ENCODE data around the gene CGNL1.

The CGNL1 gene

GRCh38 chr15:57545995-57546394 lies 169.7 kb downstream of the CGNL1 start:
- Histone ChIP-seq H3K9ac (ENCODE audit: low read depth, low read length) (no peak overlapping the region), H2AFZ (ENCODE audit: low read depth, low read length) (no peak overlapping the region), H4K20me1 (ENCODE audit: insufficient read depth, low read length) (0 out of 2 replicates have a peak, but pooled peaks cover 4% of the 10 kb centered on the region), H3K4me2 (ENCODE audit: insufficient read depth, low read length) (no peak overlapping the region), H3K79me2 (ENCODE audit: insufficient read depth, low read length) (no peaks in the 10 kb centered on the region), H3K27ac (ENCODE audit: low read length) (no peak overlapping the region), H3K4me1 (ENCODE audit: insufficient read depth, low read length) (no peaks in the 10 kb centered on the region), H3K27me3 (ENCODE audit: insufficient read depth, low read length, poor library complexity) (peaks cover 10% of the 10 kb centered on the region), H3K9me3 (ENCODE audit: insufficient read depth, low read length, severe bottlenecking) (no peaks in the 10 kb centered on the region), H3K36me3 (ENCODE audit: insufficient read depth, low read length) (no peaks in the 10 kb centered on the region), H3K4me3 (ENCODE audit: low read depth in 1 of 2, low read length in 2 of 2) (no peak overlapping the region)
- ATAC-seq (ENCODE audit: insufficient read depth, low read depth) (no peak), DNase-seq (no peak)
- no peak for TF ChIP-seq CTCF (IDR thresholded peaks at IDR 0.05; ENCODE audit: borderline replicate concordance, extremely low read depth, low read length, poor library complexity, severe bottlenecking)
- TF ChIP-seq EZH2 (IDR thresholded peaks at IDR 0.05; ENCODE audit: borderline replicate concordance, low read depth, low read length, severe bottlenecking), result no peak

- TF ChIP-seq CTCF (IDR thresholded peaks at IDR 0.05; ENCODE audit: borderline replicate concordance, extremely low read depth, low read length, poor library complexity, severe bottlenecking) (no peak), EZH2 (IDR thresholded peaks at IDR 0.05; ENCODE audit: borderline replicate concordance, low read depth, low read length, severe bottlenecking) (no peak)
- Histone ChIP-seq H3K27me3 (ENCODE audit: insufficient read depth, low read length, poor library complexity) (peaks cover 9% of the 10 kb centered on the region), H4K20me1 (ENCODE audit: insufficient read depth, low read length) (no peaks in the 10 kb centered on the region), H3K9ac (ENCODE audit: low read depth, low read length) (no peak overlapping the region), H3K27ac (ENCODE audit: low read length) (no peak overlapping the region), H2AFZ (ENCODE audit: low read depth, low read length) (no peak overlapping the region), H3K4me1 (ENCODE audit: insufficient read depth, low read length) (no peaks in the 10 kb centered on the region), H3K4me2 (ENCODE audit: insufficient read depth, low read length) (no peak overlapping the region), H3K4me3 (ENCODE audit: low read depth in 1 of 2, low read length in 2 of 2) (no peak overlapping the region), H3K79me2 (ENCODE audit: insufficient read depth, low read length) (no peaks in the 10 kb centered on the region), H3K36me3 (ENCODE audit: insufficient read depth, low read length) (no peaks in the 10 kb centered on the region), H3K9me3 (ENCODE audit: insufficient read depth, low read length, severe bottlenecking) (no peaks in the 10 kb centered on the region)
- ATAC-seq (ENCODE audit: insufficient read depth, low read depth) (no peak), DNase-seq (no peak)
Observed at GRCh38 chr15:57547243-57547755, 171.0 kb downstream of the CGNL1 start.

- no peaks in the 10 kb centered on the region for H3K4me1 ChIP-seq (ENCODE audit: insufficient read depth, low read length)
- no peaks in the 10 kb centered on the region for H4K20me1 ChIP-seq (ENCODE audit: insufficient read depth, low read length)
- no peak overlapping the region for H2AFZ ChIP-seq (ENCODE audit: low read depth, low read length)
- no peak overlapping the region for H3K4me2 ChIP-seq (ENCODE audit: insufficient read depth, low read length)
- H3K36me3 ChIP-seq (ENCODE audit: insufficient read depth, low read length), result no peaks in the 10 kb centered on the region
- peaks cover 9% of the 10 kb centered on the region for H3K27me3 ChIP-seq (ENCODE audit: insufficient read depth, low read length, poor library complexity)
- no peaks in the 10 kb centered on the region for H3K9me3 ChIP-seq (ENCODE audit: insufficient read depth, low read length, severe bottlenecking)
- DNase-seq (no peak), ATAC-seq (ENCODE audit: insufficient read depth, low read depth) (no peak)
- no peaks in the 10 kb centered on the region for H3K79me2 ChIP-seq (ENCODE audit: insufficient read depth, low read length)
- no peak overlapping the region for H3K9ac ChIP-seq (ENCODE audit: low read depth, low read length)
- no peak overlapping the region for H3K27ac ChIP-seq (ENCODE audit: low read length)
- TF ChIP-seq CTCF (IDR thresholded peaks at IDR 0.05; ENCODE audit: borderline replicate concordance, extremely low read depth, low read length, poor library complexity, severe bottlenecking) (no peak), EZH2 (IDR thresholded peaks at IDR 0.05; ENCODE audit: borderline replicate concordance, low read depth, low read length, severe bottlenecking) (no peak)
- H3K4me3 ChIP-seq (ENCODE audit: low read depth in 1 of 2, low read length in 2 of 2), result no peak overlapping the region
Observed at GRCh38 chr15:57548351-57548750, 172.0 kb downstream of the CGNL1 start.

GRCh38 chr15:57548835-57549234 lies 172.5 kb downstream of the CGNL1 start:
- Histone ChIP-seq H3K27me3 (ENCODE audit: insufficient read depth, low read length, poor library complexity) (peaks cover 9% of the 10 kb centered on the region), H3K27ac (ENCODE audit: low read length) (no peak overlapping the region), H3K9me3 (ENCODE audit: insufficient read depth, low read length, severe bottlenecking) (no peaks in the 10 kb centered on the region), H2AFZ (ENCODE audit: low read depth, low read length) (no peak overlapping the region), H3K9ac (ENCODE audit: low read depth, low read length) (no peak overlapping the region), H3K4me1 (ENCODE audit: insufficient read depth, low read length) (no peaks in the 10 kb centered on the region), H3K4me3 (ENCODE audit: low read depth in 1 of 2, low read length in 2 of 2) (no peak overlapping the region), H3K4me2 (ENCODE audit: insufficient read depth, low read length) (no peak overlapping the region), H3K36me3 (ENCODE audit: insufficient read depth, low read length) (no peaks in the 10 kb centered on the region), H3K79me2 (ENCODE audit: insufficient read depth, low read length) (no peaks in the 10 kb centered on the region), H4K20me1 (ENCODE audit: insufficient read depth, low read length) (no peaks in the 10 kb centered on the region)
- ATAC-seq (ENCODE audit: insufficient read depth, low read depth), result no peak
- no peak for DNase-seq
- no peak for TF ChIP-seq CTCF (IDR thresholded peaks at IDR 0.05; ENCODE audit: borderline replicate concordance, extremely low read depth, low read length, poor library complexity, severe bottlenecking)
- TF ChIP-seq EZH2 (IDR thresholded peaks at IDR 0.05; ENCODE audit: borderline replicate concordance, low read depth, low read length, severe bottlenecking), result no peak

All from DND-41 (cell line).